HFFc6 (cell line): ENCODE results near the gene PKIG. TPM values are rescaled to one million over a fixed set of nuclear protein-coding genes. Genes with fewer than 3 reads are reported as not detected.

Experiments
- DNase-seq: peaks from one replicate; pipeline ENCODE4 v3.0.0-alpha.2; 2018
- H3K27ac Mint-ChIP-seq: 2 replicates; pipeline ENCODE4 v1.8.0; 2020; ENCODE audit warnings: mild to moderate bottlenecking, mixed read lengths
- H3K27me3 Mint-ChIP-seq: 2 replicates; pipeline ENCODE4 v1.8.0; 2021; ENCODE audit warnings: mild to moderate bottlenecking, moderate library complexity, mixed read lengths; ENCODE audit not compliant: insufficient read depth
- H3K36me3 Mint-ChIP-seq: 2 replicates; pipeline ENCODE4 v1.8.0; 2021; ENCODE audit warnings: low read depth, mixed read lengths
- H3K4me1 Mint-ChIP-seq: 2 replicates; pipeline ENCODE4 v1.8.0; 2020; ENCODE audit warnings: low read depth, mixed read lengths
- H3K4me3 Mint-ChIP-seq: 2 replicates; pipeline ENCODE4 v1.8.0; 2020; ENCODE audit warnings: mild to moderate bottlenecking, moderate library complexity, mixed read lengths
- H3K9me3 Mint-ChIP-seq: 2 replicates; pipeline ENCODE4 v1.8.0; 2020; ENCODE audit warnings: mild to moderate bottlenecking, mixed read lengths
- CTCF ChIP-seq: fragments of 200-600 bp; sonication (generic); IDR thresholded peaks from 2 replicates; pipeline ENCODE4 v1.5.0; 2021; ENCODE audit warnings: antibody characterized with exemption, mild to moderate bottlenecking
- total RNA-seq, 6 experiments: library from RNA; stranded (reverse); fragmentation: NEBNext Ultra II Directional; extraction: Animal tissue kit (Norgen Biotek cat#: 25700); gene quantifications; 2 replicates in 1 of 6; 3 replicates in 5 of 6; pipeline ENCODE4 v1.2.3, GENCODE V29; 2021

Gene PKIG
- total RNA-seq, 6 experiments from 2014 or later, result 35.5 to 57.6 (median 52.0) TPM

GRCh38 chr20:44579313-44580081 lies 2.9 kb upstream of the PKIG start:
- Mint-ChIP-seq H3K4me3 (no peak overlapping the region), H3K4me1 (peaks cover 80% of the 10 kb centered on the region), H3K36me3 (peaks cover 11% of the 10 kb centered on the region), H3K27ac (no peak overlapping the region), H3K9me3 (peaks cover 9% of the 10 kb centered on the region; the same call in 1 of the 2 replicates), H3K27me3 (no peaks in the 10 kb centered on the region)
- TF ChIP-seq CTCF, result no peak
- DNase-seq, result no peak

- DNase-seq, result no peak
- Mint-ChIP-seq H3K27me3 (no peaks in the 10 kb centered on the region), H3K9me3 (peaks cover 9% of the 10 kb centered on the region; the same call in 1 of the 2 replicates), H3K36me3 (peaks cover 17% of the 10 kb centered on the region), H3K4me3 (no peak overlapping the region), H3K27ac (no peak overlapping the region), H3K4me1 (peaks cover 81% of the 10 kb centered on the region)
- no peak for TF ChIP-seq CTCF
These were observed 1.7 kb upstream of the PKIG start for GRCh38 chr20:44580581-44581268.

GRCh38 chr20:44581515-44581914 lies 864 bp upstream of the PKIG start:
- H3K4me3 Mint-ChIP-seq, result peak overlapping the region; percentile 91
- peaks cover 9% of the 10 kb centered on the region; the same call in 1 of the 2 replicates for H3K9me3 Mint-ChIP-seq
- H3K4me1 Mint-ChIP-seq, result peaks cover 80% of the 10 kb centered on the region
- peaks cover 17% of the 10 kb centered on the region for H3K36me3 Mint-ChIP-seq
- no peaks in the 10 kb centered on the region for H3K27me3 Mint-ChIP-seq
- no peak for TF ChIP-seq CTCF
- DNase-seq, result no peak
- H3K27ac Mint-ChIP-seq, result peak overlapping the region; percentile 93

- DNase-seq, result no peak
- peaks cover 11% of the 10 kb centered on the region for H3K36me3 Mint-ChIP-seq
- no peak for TF ChIP-seq CTCF
- peaks cover 85% of the 10 kb centered on the region for H3K4me1 Mint-ChIP-seq
- H3K4me3 Mint-ChIP-seq, result peak overlapping the region; percentile 91
- H3K9me3 Mint-ChIP-seq, result peaks cover 3% of the 10 kb centered on the region; the same call in 1 of the 2 replicates
- H3K27ac Mint-ChIP-seq, result peak overlapping the region; percentile 93
- no peaks in the 10 kb centered on the region for H3K27me3 Mint-ChIP-seq
These were observed 778 bp downstream of the PKIG start for GRCh38 chr20:44583157-44583556.

GRCh38 chr20:44584162-44584561 lies 1.8 kb downstream of the PKIG start:
- peak; percentile 14; the same call in 1 of the 2 replicates for TF ChIP-seq CTCF
- Mint-ChIP-seq H3K27me3 (no peaks in the 10 kb centered on the region), H3K9me3 (no peaks in the 10 kb centered on the region), H3K27ac (no peak overlapping the region), H3K4me1 (peaks cover 79% of the 10 kb centered on the region), H3K36me3 (peaks cover 6% of the 10 kb centered on the region; the same call in 1 of the 2 replicates), H3K4me3 (peak overlapping the region; percentile 91; the same call in 1 of the 2 replicates)
- DNase-seq, result no peak
